CD4-positive, alpha-beta T cell treated with Interleukin-15 for 1 hour (primary cell): Measurements from ENCODE around the gene CCDC15.
"Not testable (repeated sequence)": the region's sequence is repeated elsewhere in the genome, so short reads cannot be mapped to it uniquely, and the experiment has no call there.

ENCODE experiments used
- DNase-seq: peaks from one replicate; pipeline ENCODE4 v3.0.0-alpha.2; 2020

Gene CCDC15

DNA sequence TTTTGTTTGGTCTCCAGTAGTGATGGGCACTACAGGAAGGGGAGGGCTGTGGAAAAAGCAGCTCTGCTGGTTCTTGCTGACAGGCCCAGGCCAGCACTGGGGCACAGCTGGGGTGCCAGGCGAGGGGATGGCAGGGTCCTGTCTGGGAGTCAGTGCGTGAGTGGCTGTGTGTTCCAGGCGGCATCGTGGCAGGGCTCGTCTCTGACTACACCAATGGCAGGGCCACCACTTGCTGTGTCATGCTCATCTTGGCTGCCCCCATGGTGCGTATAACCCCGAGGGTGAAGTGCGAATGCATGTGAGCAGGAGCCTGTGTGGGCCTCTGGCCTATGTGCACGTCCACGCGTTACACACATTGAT, 130.0 kb downstream of the CCDC15 start:
- DNase-seq = no peak

DNA sequence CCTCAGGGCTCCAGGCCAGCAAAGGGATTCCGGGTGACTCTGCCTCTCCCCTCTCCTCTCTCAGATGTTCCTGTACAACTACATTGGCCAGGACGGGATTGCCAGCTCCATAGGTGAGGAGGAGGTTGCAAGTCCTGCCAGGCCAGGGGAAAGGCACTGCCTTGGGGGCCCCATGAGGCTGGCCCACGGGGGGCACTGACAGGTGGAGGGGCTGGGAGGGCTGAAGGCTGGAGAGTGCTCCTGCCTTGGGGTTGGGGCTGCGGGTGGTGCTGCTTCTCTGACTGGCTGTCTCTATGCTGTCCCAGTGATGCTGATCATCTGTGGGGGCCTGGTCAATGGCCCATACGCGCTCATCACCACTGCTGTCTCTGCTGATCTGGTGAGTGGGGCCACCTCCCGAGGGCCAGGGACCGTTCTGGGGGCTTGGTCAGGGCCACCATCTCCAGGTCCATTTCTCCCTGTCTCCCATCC, 130.8 kb downstream of the CCDC15 start:
- no peak for DNase-seq

- no peak for DNase-seq
Measured at GRCh38 chr11:125085301-125086081, 131.5 kb downstream of the CCDC15 start.

GRCh38 chr11:125086633-125087296, 132.8 kb downstream of the CCDC15 start:
- no peak for DNase-seq

GRCh38 chr11:125088123-125088522, 134.1 kb downstream of the CCDC15 start:
- no peak for DNase-seq

DNA sequence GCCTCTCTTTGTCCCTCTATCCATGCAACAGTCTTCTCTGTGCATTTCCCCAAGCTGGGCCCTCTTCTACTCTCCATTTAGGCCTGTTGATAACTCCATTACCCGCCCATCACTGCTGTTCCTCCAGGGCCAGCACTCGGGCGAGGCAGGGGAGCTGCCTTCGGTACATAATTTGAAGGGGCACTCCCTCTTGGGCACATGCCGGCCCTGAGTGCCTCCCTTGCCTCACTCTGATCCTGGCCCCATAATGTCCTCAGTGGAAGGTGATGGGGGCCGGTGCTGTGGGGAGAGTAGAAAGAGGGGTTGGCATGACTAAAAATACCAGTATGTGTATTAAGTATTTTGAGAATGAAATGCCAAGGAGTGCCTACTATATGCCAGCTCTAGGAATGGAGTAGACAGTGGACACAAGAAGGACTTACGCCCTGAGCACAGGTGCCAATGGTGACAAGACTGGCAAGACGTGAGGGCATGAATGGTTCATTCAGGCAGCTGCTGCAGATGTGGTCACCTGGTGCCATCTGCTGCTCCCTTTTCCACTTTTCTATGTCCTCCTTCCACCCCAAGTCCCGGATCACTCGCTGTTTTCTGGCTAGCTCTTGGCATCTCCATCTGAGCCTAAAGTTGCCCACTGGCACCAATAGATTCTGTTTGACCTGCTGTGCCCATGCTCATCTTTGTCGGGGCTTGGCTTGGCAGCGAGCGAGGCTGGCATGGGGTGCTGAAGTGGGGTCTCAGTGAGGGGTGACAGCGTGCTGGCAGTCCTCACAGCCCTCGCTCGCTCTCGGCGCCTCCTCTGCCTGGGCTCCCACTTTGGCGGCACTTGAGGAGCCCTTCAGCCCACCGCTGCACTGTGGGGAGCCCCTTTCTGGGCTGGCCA, 134.8 kb downstream of the CCDC15 start:
- no peak for DNase-seq

- not testable (repeated sequence) for DNase-seq
Measured at GRCh38 chr11:125089481-125089880, 135.5 kb downstream of the CCDC15 start.

DNA sequence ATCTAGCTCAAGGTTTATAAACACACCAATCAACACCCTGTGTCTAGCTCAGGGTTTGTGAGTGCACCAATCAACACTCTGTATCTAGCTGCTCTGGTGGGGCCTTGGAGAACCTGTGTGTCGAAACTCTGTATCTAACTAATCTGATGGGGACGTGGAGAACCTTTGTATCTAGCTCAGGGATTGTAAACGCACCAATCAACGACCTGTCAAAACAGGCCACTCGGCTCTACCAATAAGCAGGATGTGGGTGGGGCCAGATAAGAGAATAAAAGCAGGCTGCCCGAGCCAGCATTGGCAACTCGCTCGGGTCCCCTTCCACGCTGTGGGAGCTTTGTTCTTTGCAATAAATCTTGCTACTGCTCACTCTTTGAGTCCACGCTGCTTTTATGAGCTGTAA, 136.1 kb downstream of the CCDC15 start:
- not testable (repeated sequence) for DNase-seq

DNA sequence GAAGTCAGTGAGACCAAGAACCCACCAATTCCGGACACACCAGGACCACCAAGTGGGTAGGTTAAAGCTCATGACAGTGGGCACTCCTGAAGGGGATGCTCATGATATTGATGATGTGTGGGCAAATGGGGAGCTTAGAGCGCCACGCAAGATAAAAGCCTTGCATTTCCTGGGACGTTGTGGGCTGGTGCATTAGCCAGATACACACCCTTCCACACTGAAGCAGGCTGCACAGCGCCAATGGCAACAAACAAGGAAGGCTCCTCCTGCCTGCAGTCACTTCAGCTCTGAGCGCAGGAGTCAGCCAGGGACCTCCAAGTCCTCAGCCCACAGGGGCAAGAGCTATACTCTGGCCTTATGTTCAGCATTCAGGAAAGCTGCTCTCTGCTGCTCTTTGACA, 136.8 kb downstream of the CCDC15 start:
- no peak for DNase-seq
